HepG2 (cell line): ENCODE data around the gene FBXW2. TPM values are rescaled to one million over a fixed set of nuclear protein-coding genes. Genes with fewer than 3 reads are reported as not detected.

Source experiments
- ATF1 ChIP-seq: IDR thresholded peaks from 2 replicates; pipeline ENCODE4 v1.6.1; 2016; ENCODE audit warnings: mild to moderate bottlenecking, control low read depth
- ATM ChIP-seq: fragments of 450-650 bp; IDR thresholded peaks from 2 replicates; pipeline ENCODE4 v1.7.1; 2017; ENCODE audit warnings: mild to moderate bottlenecking, borderline replicate concordance
- FOXO1 ChIP-seq: sonication (generic); formaldehyde crosslinking; IDR thresholded peaks from 2 replicates; pipeline ENCODE4 v1.4.0; 2020; ENCODE audit warnings: missing genetic modification reagents
- GTF2F1 ChIP-seq: fragments of 150-350 bp; IDR thresholded peaks from 2 replicates; pipeline ENCODE4 v1.6.1; 2014; ENCODE audit warnings: low read length
- GTF3A ChIP-seq: sonication (generic); formaldehyde crosslinking; conservative IDR thresholded peaks from 2 replicates; pipeline ENCODE4 v1.4.0; 2020; ENCODE audit warnings: mild to moderate bottlenecking, missing genetic modification reagents
- HHEX ChIP-seq: IDR thresholded peaks from 2 replicates; pipeline ENCODE4 v1.6.1; 2016; ENCODE audit warnings: control low read depth
- KLF15 ChIP-seq: sonication (generic); formaldehyde crosslinking; IDR thresholded peaks from 2 replicates; pipeline ENCODE4 v1.8.1; 2023; ENCODE audit warnings: borderline replicate concordance, mild to moderate bottlenecking, inconsistent platforms, missing genetic modification reagents, mixed read lengths
- POLR2G ChIP-seq: fragments of 200-400 bp; formaldehyde crosslinking; IDR thresholded peaks from 2 replicates; pipeline ENCODE4 v1.6.1; 2018; ENCODE audit warnings: mild to moderate bottlenecking, low read depth, low read length, moderate library complexity
- RFXAP ChIP-seq: sonication (generic); formaldehyde crosslinking; IDR thresholded peaks from 2 replicates; pipeline ENCODE4 v1.4.0; 2020; ENCODE audit warnings: missing genetic modification reagents, borderline replicate concordance
- SNAI1 ChIP-seq: sonication (generic); formaldehyde crosslinking; IDR thresholded peaks from 2 replicates; pipeline ENCODE4 v1.5.0; 2020; ENCODE audit warnings: mild to moderate bottlenecking, missing genetic modification reagents, borderline replicate concordance
- SP4 ChIP-seq: sonication (generic); formaldehyde crosslinking; IDR thresholded peaks from 2 replicates; pipeline ENCODE4 v1.8.1; 2023; ENCODE audit warnings: mild to moderate bottlenecking, missing genetic modification reagents
- ZFX ChIP-seq: sonication (generic); formaldehyde crosslinking; IDR thresholded peaks from 2 replicates; pipeline ENCODE4 v1.4.0; 2020; ENCODE audit warnings: mild to moderate bottlenecking, low read depth, missing genetic modification reagents, moderate library complexity
- ZMYM2 ChIP-seq: sonication (generic); formaldehyde crosslinking; IDR thresholded peaks from 2 replicates; pipeline ENCODE4 v1.8.0; 2022; ENCODE audit warnings: mild to moderate bottlenecking, missing genetic modification reagents
- ZMYM4 ChIP-seq: sonication (generic); formaldehyde crosslinking; IDR thresholded peaks from 2 replicates; pipeline ENCODE4 v1.8.1; 2023; ENCODE audit warnings: mild to moderate bottlenecking, missing genetic modification reagents
- ZNF431 ChIP-seq: sonication (generic); formaldehyde crosslinking; IDR thresholded peaks from 2 replicates; pipeline ENCODE4 v1.9.0; 2022; ENCODE audit warnings: missing genetic modification reagents, low read depth, mild to moderate bottlenecking, borderline replicate concordance
- ZNF720 ChIP-seq: sonication (generic); formaldehyde crosslinking; IDR thresholded peaks from 2 replicates; pipeline ENCODE4 v1.4.0; 2020; ENCODE audit warnings: missing genetic modification reagents
- polyA plus RNA-seq, 8 experiments: library from polyadenylated mRNA; depleted of rRNA in 3 of 8; stranded (reverse) in 7 of 8; unstranded in 1 of 8; fragments of >200 nt; fragmentation: Illumina TruSeq in 4 of 8; extraction: Trizol in 4 of 8; gene quantifications; 2 replicates each; pipeline versions ENCODE4 v1.2.1 to v1.2.3, GENCODE V29; 2011 to 2016; ENCODE audit warnings: low read depth in 4 of 8, missing spikeins in 1 of 8, mixed read lengths in 1 of 8; ENCODE audit not compliant: insufficient read depth in 1 of 8
- total RNA-seq, 5 experiments: library from RNA; depleted of rRNA; stranded (reverse); fragments of >200 nt; fragmentation: Illumina TruSeq; extraction: Trizol; gene quantifications; 2 replicates each; pipeline ENCODE4 v1.2.3, GENCODE V29; 2016; ENCODE audit warnings: low read depth in 1 of 5
- TF ChIP-seq, protein P1 (sequence below): sonication (generic); formaldehyde crosslinking; IDR thresholded peaks from 2 replicates; pipeline ENCODE4 v1.4.0; 2020; ENCODE audit warnings: missing genetic modification reagents
- TF ChIP-seq, protein P2 (sequence below), 2 experiments: IDR thresholded peaks; 2 replicates each; pipeline ENCODE4 v1.6.1; 2011 to 2012; ENCODE audit warnings: low read length in 2 of 2, borderline replicate concordance in 1 of 2, low read depth in 1 of 2, mild to moderate bottlenecking in 1 of 2, moderate library complexity in 1 of 2
- TF ChIP-seq, protein P3 (sequence below): sonication (generic); formaldehyde crosslinking; IDR thresholded peaks from 2 replicates; pipeline ENCODE4 v1.5.0; 2020; ENCODE audit warnings: mild to moderate bottlenecking, low read depth, missing genetic modification reagents, borderline replicate concordance

Gene FBXW2
- total and polyA plus RNA-seq, 2 of the 13 experiments (the other 11 are each of a cell fraction or from before 2014, with no cell fraction given): 35.4 to 43.1 TPM

DNA sequence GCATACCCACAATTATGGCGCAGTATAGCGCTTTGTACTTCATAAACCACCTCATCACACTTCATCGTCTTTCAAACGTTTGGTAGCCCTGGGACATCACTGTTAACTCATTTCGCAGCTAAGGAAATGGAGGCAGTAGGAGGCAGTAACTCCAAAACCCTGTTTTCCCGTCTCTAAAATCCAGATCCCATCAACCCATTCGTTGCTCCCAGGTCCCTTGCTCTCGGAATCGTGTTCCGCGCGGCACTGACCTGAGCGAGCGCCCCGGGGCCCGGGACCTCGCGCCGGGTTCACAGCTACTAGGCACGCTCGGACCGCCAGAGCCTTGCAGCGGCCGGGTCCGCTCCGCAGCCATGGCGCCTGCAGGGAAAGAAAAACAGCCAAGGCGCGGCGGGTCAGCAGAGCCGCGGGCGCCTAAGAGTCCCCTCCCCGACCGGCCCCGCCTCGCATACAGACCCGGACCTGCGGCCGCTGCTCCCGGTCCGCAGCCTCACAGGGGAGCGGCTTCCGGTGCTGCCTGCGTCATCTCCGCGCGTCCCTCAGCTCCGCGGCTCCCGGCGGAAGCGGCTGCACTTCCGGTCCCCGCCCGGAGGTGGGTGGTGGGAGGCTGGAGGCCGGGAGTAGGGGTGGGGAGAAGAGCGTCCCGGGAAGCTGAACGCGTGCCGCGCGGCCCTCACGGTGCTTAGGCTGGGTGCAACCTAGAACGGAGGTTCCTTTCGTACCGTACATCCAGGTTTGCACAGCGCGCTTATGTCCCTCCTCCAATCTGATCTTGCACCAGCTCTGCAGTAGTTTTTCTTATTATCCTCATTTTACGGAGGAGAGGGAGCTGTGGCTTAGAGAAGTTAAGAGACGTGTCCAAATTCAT lies at the start of gene FBXW2 (continued):
- TF ChIP-seq ATM (no peak), GTF3A (CRISPR knock-in tag) (no peak), ZMYM4 (CRISPR knock-in tag) (peak; percentile 94), FOXO1 (CRISPR knock-in tag) (peak; percentile 71), RFXAP (CRISPR knock-in tag) (peak; percentile 83), ATF1 (CRISPR knock-in tag) (peak; percentile 97), ZMYM2 (CRISPR knock-in tag) (no peak; the same call in 1 of the 2 replicates), KLF15 (CRISPR knock-in tag) (peak; percentile 67; the same call in 1 of the 2 replicates), ZNF720 (CRISPR knock-in tag) (no peak), POLR2G (peak; percentile 96), ZNF431 (CRISPR knock-in tag) (no peak; the same call in 1 of the 2 replicates), SP4 (CRISPR knock-in tag) (peak; percentile 86), ZFX (CRISPR knock-in tag) (peak; percentile 94), SNAI1 (CRISPR knock-in tag) (peak; percentile 93), GTF2F1 (no peak), HHEX (CRISPR knock-in tag) (no peak)
- TF ChIP-seq, protein P1, sequence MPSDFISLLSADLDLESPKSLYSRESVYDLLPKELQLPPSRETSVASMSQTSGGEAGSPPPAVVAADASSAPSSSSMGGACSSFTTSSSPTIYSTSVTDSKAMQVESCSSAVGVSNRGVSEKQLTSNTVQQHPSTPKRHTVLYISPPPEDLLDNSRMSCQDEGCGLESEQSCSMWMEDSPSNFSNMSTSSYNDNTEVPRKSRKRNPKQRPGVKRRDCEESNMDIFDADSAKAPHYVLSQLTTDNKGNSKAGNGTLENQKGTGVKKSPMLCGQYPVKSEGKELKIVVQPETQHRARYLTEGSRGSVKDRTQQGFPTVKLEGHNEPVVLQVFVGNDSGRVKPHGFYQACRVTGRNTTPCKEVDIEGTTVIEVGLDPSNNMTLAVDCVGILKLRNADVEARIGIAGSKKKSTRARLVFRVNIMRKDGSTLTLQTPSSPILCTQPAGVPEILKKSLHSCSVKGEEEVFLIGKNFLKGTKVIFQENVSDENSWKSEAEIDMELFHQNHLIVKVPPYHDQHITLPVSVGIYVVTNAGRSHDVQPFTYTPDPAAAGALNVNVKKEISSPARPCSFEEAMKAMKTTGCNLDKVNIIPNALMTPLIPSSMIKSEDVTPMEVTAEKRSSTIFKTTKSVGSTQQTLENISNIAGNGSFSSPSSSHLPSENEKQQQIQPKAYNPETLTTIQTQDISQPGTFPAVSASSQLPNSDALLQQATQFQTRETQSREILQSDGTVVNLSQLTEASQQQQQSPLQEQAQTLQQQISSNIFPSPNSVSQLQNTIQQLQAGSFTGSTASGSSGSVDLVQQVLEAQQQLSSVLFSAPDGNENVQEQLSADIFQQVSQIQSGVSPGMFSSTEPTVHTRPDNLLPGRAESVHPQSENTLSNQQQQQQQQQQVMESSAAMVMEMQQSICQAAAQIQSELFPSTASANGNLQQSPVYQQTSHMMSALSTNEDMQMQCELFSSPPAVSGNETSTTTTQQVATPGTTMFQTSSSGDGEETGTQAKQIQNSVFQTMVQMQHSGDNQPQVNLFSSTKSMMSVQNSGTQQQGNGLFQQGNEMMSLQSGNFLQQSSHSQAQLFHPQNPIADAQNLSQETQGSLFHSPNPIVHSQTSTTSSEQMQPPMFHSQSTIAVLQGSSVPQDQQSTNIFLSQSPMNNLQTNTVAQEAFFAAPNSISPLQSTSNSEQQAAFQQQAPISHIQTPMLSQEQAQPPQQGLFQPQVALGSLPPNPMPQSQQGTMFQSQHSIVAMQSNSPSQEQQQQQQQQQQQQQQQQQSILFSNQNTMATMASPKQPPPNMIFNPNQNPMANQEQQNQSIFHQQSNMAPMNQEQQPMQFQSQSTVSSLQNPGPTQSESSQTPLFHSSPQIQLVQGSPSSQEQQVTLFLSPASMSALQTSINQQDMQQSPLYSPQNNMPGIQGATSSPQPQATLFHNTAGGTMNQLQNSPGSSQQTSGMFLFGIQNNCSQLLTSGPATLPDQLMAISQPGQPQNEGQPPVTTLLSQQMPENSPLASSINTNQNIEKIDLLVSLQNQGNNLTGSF: 0 out of 2 replicates have a peak, but pooled peaks have one; percentile 69
- TF ChIP-seq, protein P2, sequence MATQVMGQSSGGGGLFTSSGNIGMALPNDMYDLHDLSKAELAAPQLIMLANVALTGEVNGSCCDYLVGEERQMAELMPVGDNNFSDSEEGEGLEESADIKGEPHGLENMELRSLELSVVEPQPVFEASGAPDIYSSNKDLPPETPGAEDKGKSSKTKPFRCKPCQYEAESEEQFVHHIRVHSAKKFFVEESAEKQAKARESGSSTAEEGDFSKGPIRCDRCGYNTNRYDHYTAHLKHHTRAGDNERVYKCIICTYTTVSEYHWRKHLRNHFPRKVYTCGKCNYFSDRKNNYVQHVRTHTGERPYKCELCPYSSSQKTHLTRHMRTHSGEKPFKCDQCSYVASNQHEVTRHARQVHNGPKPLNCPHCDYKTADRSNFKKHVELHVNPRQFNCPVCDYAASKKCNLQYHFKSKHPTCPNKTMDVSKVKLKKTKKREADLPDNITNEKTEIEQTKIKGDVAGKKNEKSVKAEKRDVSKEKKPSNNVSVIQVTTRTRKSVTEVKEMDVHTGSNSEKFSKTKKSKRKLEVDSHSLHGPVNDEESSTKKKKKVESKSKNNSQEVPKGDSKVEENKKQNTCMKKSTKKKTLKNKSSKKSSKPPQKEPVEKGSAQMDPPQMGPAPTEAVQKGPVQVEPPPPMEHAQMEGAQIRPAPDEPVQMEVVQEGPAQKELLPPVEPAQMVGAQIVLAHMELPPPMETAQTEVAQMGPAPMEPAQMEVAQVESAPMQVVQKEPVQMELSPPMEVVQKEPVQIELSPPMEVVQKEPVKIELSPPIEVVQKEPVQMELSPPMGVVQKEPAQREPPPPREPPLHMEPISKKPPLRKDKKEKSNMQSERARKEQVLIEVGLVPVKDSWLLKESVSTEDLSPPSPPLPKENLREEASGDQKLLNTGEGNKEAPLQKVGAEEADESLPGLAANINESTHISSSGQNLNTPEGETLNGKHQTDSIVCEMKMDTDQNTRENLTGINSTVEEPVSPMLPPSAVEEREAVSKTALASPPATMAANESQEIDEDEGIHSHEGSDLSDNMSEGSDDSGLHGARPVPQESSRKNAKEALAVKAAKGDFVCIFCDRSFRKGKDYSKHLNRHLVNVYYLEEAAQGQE (IDR thresholded peaks at IDR 0.05; ENCODE audit: borderline replicate concordance in 1 of 2, low read depth in 1 of 2, low read length in 2 of 2): peak in 1 of 2 experiments; percentile 35; a peak in 1 of 4 replicates
- TF ChIP-seq, protein P3, sequence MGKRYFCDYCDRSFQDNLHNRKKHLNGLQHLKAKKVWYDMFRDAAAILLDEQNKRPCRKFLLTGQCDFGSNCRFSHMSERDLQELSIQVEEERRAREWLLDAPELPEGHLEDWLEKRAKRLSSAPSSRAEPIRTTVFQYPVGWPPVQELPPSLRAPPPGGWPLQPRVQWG (CRISPR knock-in tag): no peak
